ENCODE data around the gene RAB6A. TPM values are rescaled to one million over a fixed set of nuclear protein-coding genes. Genes with fewer than 3 reads are reported as not detected.

RAB6A gene
- total RNA-seq, 1 experiment from 2014 or later, result 227 TPM

DNA sequence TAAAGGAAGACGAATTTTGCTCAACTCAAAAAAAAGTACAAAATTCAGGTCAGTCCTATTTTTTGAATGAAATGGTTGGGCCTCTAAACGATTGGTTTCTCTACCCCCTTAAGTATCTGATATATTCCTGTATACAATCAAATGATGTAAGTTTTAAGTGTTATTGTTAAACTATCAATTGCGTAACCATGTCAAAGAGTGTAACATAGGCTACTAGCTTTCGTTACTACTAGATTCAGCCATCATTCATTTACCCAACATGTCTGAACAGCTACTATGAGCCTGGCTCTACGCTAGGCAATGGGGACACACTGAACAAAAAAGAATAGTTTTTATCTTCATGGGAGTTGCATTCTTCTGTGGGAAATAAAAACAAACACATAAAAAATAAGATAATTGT, 3.3 kb downstream of the RAB6A start:
- CTCF ChIA-PET, result no interaction called here
- no peak overlapping the region for H3K27ac Mint-ChIP-seq (ENCODE audit: unreplicated experiment)
- TF ChIP-seq, protein P1, sequence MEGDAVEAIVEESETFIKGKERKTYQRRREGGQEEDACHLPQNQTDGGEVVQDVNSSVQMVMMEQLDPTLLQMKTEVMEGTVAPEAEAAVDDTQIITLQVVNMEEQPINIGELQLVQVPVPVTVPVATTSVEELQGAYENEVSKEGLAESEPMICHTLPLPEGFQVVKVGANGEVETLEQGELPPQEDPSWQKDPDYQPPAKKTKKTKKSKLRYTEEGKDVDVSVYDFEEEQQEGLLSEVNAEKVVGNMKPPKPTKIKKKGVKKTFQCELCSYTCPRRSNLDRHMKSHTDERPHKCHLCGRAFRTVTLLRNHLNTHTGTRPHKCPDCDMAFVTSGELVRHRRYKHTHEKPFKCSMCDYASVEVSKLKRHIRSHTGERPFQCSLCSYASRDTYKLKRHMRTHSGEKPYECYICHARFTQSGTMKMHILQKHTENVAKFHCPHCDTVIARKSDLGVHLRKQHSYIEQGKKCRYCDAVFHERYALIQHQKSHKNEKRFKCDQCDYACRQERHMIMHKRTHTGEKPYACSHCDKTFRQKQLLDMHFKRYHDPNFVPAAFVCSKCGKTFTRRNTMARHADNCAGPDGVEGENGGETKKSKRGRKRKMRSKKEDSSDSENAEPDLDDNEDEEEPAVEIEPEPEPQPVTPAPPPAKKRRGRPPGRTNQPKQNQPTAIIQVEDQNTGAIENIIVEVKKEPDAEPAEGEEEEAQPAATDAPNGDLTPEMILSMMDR (IDR thresholded peaks at IDR 0.05; ENCODE audit: insufficient read depth in 1 of 2, low read depth in 1 of 2, low read length in 1 of 2, severe bottlenecking in 1 of 2, unreplicated experiment in 1 of 2), result no peak
- H3K36me3 Mint-ChIP-seq (ENCODE audit: insufficient read depth, unreplicated experiment), result peaks cover 34% of the 10 kb centered on the region
- no peak overlapping the region for H3K4me3 ChIP-seq (ENCODE audit: low read depth, low read length)
- H3K27me3 ChIP-seq (replicated peaks; ENCODE audit: control insufficient read depth, insufficient read depth, low read length), result no peaks in the 10 kb centered on the region
- peaks cover 31% of the 10 kb centered on the region for H3K4me1 Mint-ChIP-seq (ENCODE audit: low read depth, unreplicated experiment)
- intact Hi-C loops (cut with micrococcal nuclease; ENCODE audit: unreplicated experiment), result no loop called here
- no TSS peak for BruUV-seq (replicated peaks)
- H3K36me3 ChIP-seq (ENCODE audit: control insufficient read depth, insufficient read depth, low read length), result no peaks in the 10 kb centered on the region
- no peaks in the 10 kb centered on the region for H3K9me3 ChIP-seq
- H3K27me3 Mint-ChIP-seq (ENCODE audit: insufficient read depth, unreplicated experiment), result no peaks in the 10 kb centered on the region
- H3K9me3 Mint-ChIP-seq (ENCODE audit: unreplicated experiment), result no peaks in the 10 kb centered on the region
- no peak for DNase-seq
- H3K4me3 Mint-ChIP-seq (ENCODE audit: unreplicated experiment), result no peak overlapping the region
- POLR2A ChIA-PET, result no interaction called here
- H3K4me1 ChIP-seq, result peaks cover 47% of the 10 kb centered on the region

- no peaks in the 10 kb centered on the region for H3K27me3 Mint-ChIP-seq (ENCODE audit: insufficient read depth, unreplicated experiment)
- no TSS peak for BruUV-seq (replicated peaks)
- H3K27me3 ChIP-seq (replicated peaks; ENCODE audit: control insufficient read depth, insufficient read depth, low read length), result no peaks in the 10 kb centered on the region
- ChIA-PET POLR2A (interaction anchor here (0.6 kb wide), 1 partner anchor 32 kb away, joined by 4 read pairs; the partner anchor contains the start of gene MRPL48), CTCF (no interaction called here)
- intact Hi-C loops (cut with micrococcal nuclease; ENCODE audit: unreplicated experiment), result no loop called here
- TF ChIP-seq, protein P1 (IDR thresholded peaks at IDR 0.05; ENCODE audit: insufficient read depth in 1 of 2, low read depth in 1 of 2, low read length in 1 of 2, severe bottlenecking in 1 of 2, unreplicated experiment in 1 of 2), result no peak
- H3K4me1 ChIP-seq, result peaks cover 44% of the 10 kb centered on the region
- no peak overlapping the region for H3K4me3 Mint-ChIP-seq (ENCODE audit: unreplicated experiment)
- peaks cover 40% of the 10 kb centered on the region for H3K36me3 Mint-ChIP-seq (ENCODE audit: insufficient read depth, unreplicated experiment)
- no peaks in the 10 kb centered on the region for H3K9me3 Mint-ChIP-seq (ENCODE audit: unreplicated experiment)
- no peak for DNase-seq
- H3K36me3 ChIP-seq (ENCODE audit: control insufficient read depth, insufficient read depth, low read length), result no peaks in the 10 kb centered on the region
- peak overlapping the region; percentile 13 for H3K27ac Mint-ChIP-seq (ENCODE audit: unreplicated experiment)
- peaks cover 44% of the 10 kb centered on the region for H3K4me1 Mint-ChIP-seq (ENCODE audit: low read depth, unreplicated experiment)
- H3K9me3 ChIP-seq, result no peaks in the 10 kb centered on the region
- no peak overlapping the region for H3K4me3 ChIP-seq (ENCODE audit: low read depth, low read length)
Observed at GRCh38 chr11:73755670-73756069, 5.2 kb downstream of the RAB6A start.

DNA sequence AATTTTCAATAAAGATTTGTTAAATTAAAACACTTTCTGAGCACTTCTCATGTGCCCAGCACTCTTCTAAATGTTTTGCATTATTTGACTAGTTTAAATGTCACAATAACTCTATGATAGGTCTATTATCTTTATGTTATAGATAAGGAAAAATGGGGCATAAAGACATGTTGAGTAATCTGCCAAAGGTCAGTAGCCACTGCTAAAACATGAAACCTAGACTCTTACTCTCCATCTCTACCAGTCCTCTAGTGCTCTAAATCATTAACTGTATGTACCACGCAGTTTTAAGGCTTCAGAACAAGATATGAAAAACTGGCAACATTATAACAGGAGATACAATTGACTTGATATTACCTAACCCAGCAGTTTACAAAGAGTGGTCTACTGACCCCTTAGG, 6.9 kb downstream of the RAB6A start:
- Mint-ChIP-seq H3K27ac (ENCODE audit: unreplicated experiment) (peak overlapping the region; percentile 54), H3K4me3 (ENCODE audit: unreplicated experiment) (peak overlapping the region; percentile 7), H3K27me3 (ENCODE audit: insufficient read depth, unreplicated experiment) (no peaks in the 10 kb centered on the region), H3K36me3 (ENCODE audit: insufficient read depth, unreplicated experiment) (peaks cover 33% of the 10 kb centered on the region), H3K4me1 (ENCODE audit: low read depth, unreplicated experiment) (peaks cover 46% of the 10 kb centered on the region), H3K9me3 (ENCODE audit: unreplicated experiment) (no peaks in the 10 kb centered on the region)
- TF ChIP-seq, protein P1 (IDR thresholded peaks at IDR 0.05; ENCODE audit: insufficient read depth in 1 of 2, low read depth in 1 of 2, low read length in 1 of 2, severe bottlenecking in 1 of 2, unreplicated experiment in 1 of 2), result no peak
- BruUV-seq (replicated peaks), result no TSS peak
- H3K9me3 ChIP-seq, result no peaks in the 10 kb centered on the region
- H3K4me1 ChIP-seq, result peaks cover 39% of the 10 kb centered on the region
- no peaks in the 10 kb centered on the region for H3K36me3 ChIP-seq (ENCODE audit: control insufficient read depth, insufficient read depth, low read length)
- intact Hi-C loops (cut with micrococcal nuclease; ENCODE audit: unreplicated experiment), result no loop called here
- H3K4me3 ChIP-seq (ENCODE audit: low read depth, low read length), result no peak overlapping the region
- ChIA-PET CTCF (no interaction called here), POLR2A (no interaction called here)
- no peaks in the 10 kb centered on the region for H3K27me3 ChIP-seq (replicated peaks; ENCODE audit: control insufficient read depth, insufficient read depth, low read length)
- peak in 1 of 2 experiments; percentile 49 for DNase-seq
